HepG2 (cell line): ENCODE data around the gene MYO18B. TPM values are rescaled to one million over a fixed set of nuclear protein-coding genes. Genes with fewer than 3 reads are reported as not detected.

Experiments
- ATAC-seq: fragments of 200-7000 bp; cut with Tn5 transposase; 3 replicates; pipeline ENCODE4 v1.9.1; 2020; ENCODE audit warnings: mild to moderate bottlenecking, moderate library complexity
- BruUV-seq: library from RNA; stranded (reverse); fragments of 400-500 nt; replicated peaks from 2 replicates; lab custom pipeline; 2021; lab: Mats Ljungman, UMichigan
- CTCF ChIA-PET: fragments of 300-600 bp; formaldehyde crosslinking; extraction: SDS; loops from one replicate; lab custom pipeline; 2021; ENCODE audit warnings: low total read pairs, inconsistent platforms, low intra/inter-chr PET ratio; lab: Yijun Ruan, JAX
- POLR2A ChIA-PET: fragments of 350-600 bp; sonication (Branson Sonifier 250); formaldehyde crosslinking; loops from one replicate; lab custom pipeline; 2020; ENCODE audit warnings: antibody characterized with exemption, inconsistent platforms; lab: Yijun Ruan, JAX
- DNase-seq: peaks from one replicate; pipeline ENCODE4 v3.0.0-alpha.2; 2015; ENCODE audit warnings: low spot score
- FAIRE-seq: peaks from 3 replicates; lab custom pipeline; 2011; peaks lifted over from hg19 to GRCh38; lab: Jason Lieb, UNC
- H2AFZ ChIP-seq: one replicate; pipeline ENCODE4 v1.6.1; 2011; ENCODE audit warnings: low read length, inconsistent platforms
- H3K27ac ChIP-seq: fragments of 300-600 bp; 3 replicates; pipeline ENCODE4 v1.8.0; 2011; ENCODE audit warnings: mixed run types, mild to moderate bottlenecking, mixed read lengths, low read length, inconsistent platforms; ENCODE audit not compliant: insufficient read depth; ENCODE audit errors: extremely low read length
- H3K27me3 ChIP-seq, 2 experiments: fragments of 200-600 bp in 1 of 2; 2 replicates in 1 of 2; 3 replicates in 1 of 2; pipeline versions ENCODE4 v1.6.0 to v1.8.0; 2011; ENCODE audit warnings: low read length in 2 of 2, mild to moderate bottlenecking in 2 of 2, moderate library complexity in 2 of 2, inconsistent platforms in 1 of 2; ENCODE audit not compliant: insufficient read depth in 2 of 2, control insufficient read depth in 1 of 2
- H3K36me3 ChIP-seq, 2 experiments: fragments of 200-600 bp in 1 of 2; replicated peaks in 1 of 2; 2 replicates in 1 of 2; 3 replicates in 1 of 2; pipeline versions ENCODE4 v1.5.1 to v1.8.0; 2011; ENCODE audit warnings: low read length in 2 of 2, inconsistent platforms in 1 of 2; ENCODE audit not compliant: insufficient read depth in 2 of 2, control insufficient read depth in 1 of 2
- H3K4me1 ChIP-seq: 2 replicates; pipeline ENCODE4 v1.5.1; 2012; ENCODE audit warnings: low read length, inconsistent platforms; ENCODE audit not compliant: insufficient read depth
- H3K4me2 ChIP-seq: 2 replicates; pipeline ENCODE4 v1.6.0; 2011; ENCODE audit warnings: low read depth, low read length, inconsistent platforms
- H3K4me3 ChIP-seq, 3 experiments: fragments of 200-600 bp in 1 of 3; sonication (generic), shearing (Covaris generic) in 1 of 3; replicated peaks in 1 of 3; 2 replicates each; pipeline ENCODE4 v1.5.1; 2011 to 2016; ENCODE audit warnings: low read length in 3 of 3, inconsistent platforms in 2 of 3, low read depth in 2 of 3, mild to moderate bottlenecking in 2 of 3, control low read depth in 1 of 3, mixed read lengths in 1 of 3; ENCODE audit not compliant: insufficient read depth in 1 of 3
- H3K79me2 ChIP-seq: one replicate; pipeline ENCODE4 v1.6.1; 2011; ENCODE audit warnings: low read length, inconsistent platforms; ENCODE audit not compliant: insufficient read depth
- H3K9ac ChIP-seq: 2 replicates; pipeline ENCODE4 v1.6.0; 2011; ENCODE audit warnings: mild to moderate bottlenecking, low read depth, low read length, inconsistent platforms; ENCODE audit not compliant: insufficient read depth
- H3K9me3 ChIP-seq: 2 replicates; pipeline ENCODE4 v1.5.1; 2012; ENCODE audit warnings: mild to moderate bottlenecking, low read length
- H4K20me1 ChIP-seq: 2 replicates; pipeline ENCODE4 v1.6.0; 2011; ENCODE audit warnings: inconsistent platforms, mild to moderate bottlenecking, low read length, moderate library complexity; ENCODE audit not compliant: insufficient read depth
- ARID5B ChIP-seq: IDR thresholded peaks from 2 replicates; pipeline ENCODE4 v1.4.0; 2020; ENCODE audit warnings: mild to moderate bottlenecking, missing genetic modification reagents
- ELF4 ChIP-seq: sonication (generic); formaldehyde crosslinking; IDR thresholded peaks from 2 replicates; pipeline ENCODE4 v1.5.0; 2020; ENCODE audit warnings: missing genetic modification reagents, mild to moderate bottlenecking, moderate library complexity, borderline replicate concordance
- ZBTB14 ChIP-seq: sonication (generic); formaldehyde crosslinking; IDR thresholded peaks from 2 replicates; pipeline ENCODE4 v1.4.0; 2020; ENCODE audit warnings: missing genetic modification reagents
- ZNF292 ChIP-seq: sonication (generic); formaldehyde crosslinking; IDR thresholded peaks from 2 replicates; pipeline ENCODE4 v1.8.1; 2022; ENCODE audit warnings: mild to moderate bottlenecking, low read depth, missing genetic modification reagents, borderline replicate concordance
- WGBS: methylation state at CpG from one replicate; pipeline ENCODE4 v1.1.6; 2017; ENCODE audit warnings: low lambda C conversion rate; 5-methylcytosine and 5-hydroxymethylcytosine counted together
- in situ Hi-C: cut with HindIII; loops from 2 replicates; pipeline ENCODE4 v1.10.0; 2017; ENCODE audit warnings: low pct_unique_long_range_greater_than_20kb; ENCODE audit not compliant: extremely low pct_ligation_motif_present
- intact Hi-C: fragments of 100-400 bp; cut with micrococcal nuclease; formaldehyde crosslinking; loops from one replicate; pipeline ENCODE4 v1.10.0; 2022; ENCODE audit not compliant: unreplicated experiment
- polyA plus RNA-seq, 8 experiments: library from polyadenylated mRNA; depleted of rRNA in 3 of 8; stranded (reverse) in 7 of 8; unstranded in 1 of 8; fragments of >200 nt; fragmentation: Illumina TruSeq in 4 of 8; extraction: Trizol in 4 of 8; gene quantifications; 2 replicates each; pipeline versions ENCODE4 v1.2.1 to v1.2.3, GENCODE V29; 2011 to 2016; ENCODE audit warnings: low read depth in 4 of 8, missing spikeins in 1 of 8, mixed read lengths in 1 of 8; ENCODE audit not compliant: insufficient read depth in 1 of 8
- total RNA-seq, 5 experiments: library from RNA; depleted of rRNA; stranded (reverse); fragments of >200 nt; fragmentation: Illumina TruSeq; extraction: Trizol; gene quantifications; 2 replicates each; pipeline ENCODE4 v1.2.3, GENCODE V29; 2016; ENCODE audit warnings: low read depth in 1 of 5

The MYO18B gene
- total and polyA plus RNA-seq, 2 of the 13 experiments (the other 11 are each of a cell fraction or from before 2014, with no cell fraction given) = 0.01 TPM; not detected in 1

- TF ChIP-seq ARID5B = no peak
- no peak for TF ChIP-seq ZBTB14 (CRISPR knock-in tag)
- TF ChIP-seq ZNF292 = no peak
Measured at GRCh38 chr22:26066534-26066933, 324.5 kb downstream of the MYO18B start (continued).

GRCh38 chr22:26068571-26068970 lies 326.6 kb downstream of the MYO18B start:
- ATAC-seq (no peak), DNase-seq (no peak), FAIRE-seq (no peak)
- in situ Hi-C loops = no loop called here
- CTCF ChIA-PET = no interaction called here
- H3K9me3 ChIP-seq = no peaks in the 10 kb centered on the region
- no peak for TF ChIP-seq ELF4 (CRISPR knock-in tag)
- H3K27ac ChIP-seq = no peak overlapping the region
- no peaks in the 10 kb centered on the region for H3K4me1 ChIP-seq
- H3K9ac ChIP-seq = no peak overlapping the region
- H3K79me2 ChIP-seq = no peaks in the 10 kb centered on the region
- H3K36me3 ChIP-seq = no peaks in the 10 kb centered on the region
- no TSS peak for BruUV-seq
- no peak overlapping the region for H3K4me2 ChIP-seq
- POLR2A ChIA-PET = no interaction called here
- WGBS = 13% methylated on average over 3 of the region's 3 CpGs
- H3K27me3 ChIP-seq = peaks cover 0 to 4% of the 10 kb centered on the region in 2 experiments; a peak in 1 of 5 replicates
- no peak overlapping the region for H2AFZ ChIP-seq
- intact Hi-C loops = no loop called here
- H3K4me3 ChIP-seq = no peak overlapping the region
- no peaks in the 10 kb centered on the region for H4K20me1 ChIP-seq
